Measurements from ENCODE around the gene CTSF.

Gene CTSF

DNA sequence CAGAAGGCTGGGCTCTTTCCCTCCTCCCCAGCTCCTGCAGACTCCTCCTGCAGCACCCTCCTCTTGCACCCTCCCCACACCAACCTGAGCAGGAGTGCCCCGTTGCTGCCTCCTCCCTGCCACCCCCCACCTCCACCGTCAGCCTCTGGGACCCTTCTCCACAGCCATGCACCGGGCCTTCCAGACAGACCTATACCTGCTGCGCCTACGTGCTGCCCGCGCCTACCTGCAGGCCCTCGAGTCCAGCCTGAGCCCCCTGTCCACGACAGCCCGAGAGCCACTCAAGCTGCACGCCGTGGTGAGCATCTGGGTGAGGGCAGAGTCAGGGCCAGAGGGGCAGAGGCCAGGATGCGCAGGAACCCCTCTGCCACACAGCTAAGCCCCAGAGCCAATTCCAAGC is 38.8 kb downstream of the CTSF start:
- DNase-seq, result no peak

DNA sequence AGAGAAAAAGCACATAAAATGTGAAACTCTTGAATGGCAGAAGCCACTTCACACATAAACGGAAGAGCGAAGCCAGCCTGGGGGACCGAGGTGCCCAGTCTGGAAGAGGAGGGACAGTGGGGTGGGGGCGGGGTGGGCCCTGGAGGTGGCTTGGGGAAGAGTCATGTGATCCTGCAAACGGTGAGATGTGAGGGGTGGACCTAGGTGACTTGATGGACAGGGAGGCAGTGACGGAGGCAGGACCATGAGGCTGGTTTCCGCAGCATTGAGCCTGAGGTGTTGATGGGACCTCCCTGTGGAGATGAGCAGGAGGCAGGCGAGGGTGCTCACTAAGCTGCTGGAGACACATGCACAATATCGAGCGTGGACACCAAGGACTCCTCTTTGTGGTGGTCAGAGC is 39.3 kb downstream of the CTSF start:
- no peak for DNase-seq

GRCh38 chr11:66524304-66525040 is 43.9 kb downstream of the CTSF start:
- no peak for DNase-seq

DNA sequence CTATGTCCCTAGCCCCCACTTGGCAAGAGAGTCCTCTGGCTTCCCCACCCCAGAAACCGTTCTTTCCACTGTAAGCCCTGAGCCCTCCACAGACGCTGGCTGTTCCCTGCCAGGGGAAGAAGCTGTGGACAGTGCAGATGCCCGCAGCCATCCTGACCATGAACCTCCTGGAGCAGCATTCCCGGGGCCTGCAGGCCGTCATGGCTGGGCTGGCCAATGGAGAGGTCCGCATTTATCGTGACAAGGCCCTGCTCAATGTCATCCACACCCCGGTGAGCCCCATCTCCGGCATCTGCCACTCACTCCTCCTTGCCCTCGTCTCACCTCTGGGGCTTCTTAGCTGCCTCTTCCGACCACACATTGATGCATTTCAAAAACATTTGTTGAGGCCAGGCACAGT is 44.8 kb downstream of the CTSF start:
- no peak for DNase-seq
